Esophagus (tissue), 2 donors: ENCODE data around the gene NPSR1. TPM values are rescaled to one million over a fixed set of nuclear protein-coding genes. Genes with fewer than 3 reads are reported as not detected.
"Not testable (repeated sequence)": the region's sequence is repeated elsewhere in the genome, so short reads cannot be mapped to it uniquely, and the experiment has no call there.

ENCODE experiments used
- H3K27ac ChIP-seq, 2 donors: one replicate each; pipeline ENCODE4 v1.5.1; 2013; ENCODE audit warnings: low read depth in 2 of 2, mild to moderate bottlenecking in 2 of 2, inconsistent platforms in 1 of 2, low read length in 1 of 2, moderate library complexity in 1 of 2
- H3K27me3 ChIP-seq, 2 donors: one replicate each; pipeline ENCODE4 v1.6.1; 2013; ENCODE audit warnings: low read length in 2 of 2, control low read depth in 1 of 2, mild to moderate bottlenecking in 1 of 2; ENCODE audit not compliant: insufficient read depth in 2 of 2, control insufficient read depth in 1 of 2
- H3K36me3 ChIP-seq, 2 donors: one replicate each; pipeline ENCODE4 v1.6.1; 2013; ENCODE audit warnings: low read length in 1 of 2; ENCODE audit not compliant: control insufficient read depth in 2 of 2, insufficient read depth in 2 of 2
- H3K4me1 ChIP-seq, 2 donors: one replicate each; pipeline ENCODE4 v1.6.1; 2013; ENCODE audit warnings: low read length in 1 of 2; ENCODE audit not compliant: control insufficient read depth in 2 of 2, insufficient read depth in 2 of 2
- H3K4me3 ChIP-seq, 2 donors: one replicate each; pipeline ENCODE4 v1.5.1; 2013; ENCODE audit warnings: low read length in 2 of 2, mild to moderate bottlenecking in 2 of 2, low read depth in 1 of 2, moderate library complexity in 1 of 2
- H3K9me3 ChIP-seq, 2 donors: one replicate each; pipeline ENCODE4 v1.6.1; 2013; ENCODE audit warnings: mild to moderate bottlenecking in 2 of 2, low read depth in 1 of 2, low read length in 1 of 2, moderate library complexity in 1 of 2; ENCODE audit not compliant: control insufficient read depth in 2 of 2, insufficient read depth in 1 of 2
- WGBS, 2 donors: extraction: QIAGEN DNeasy Blood & Tissue Kit; methylation state at CpG; one replicate each; pipeline ENCODE4 v1.1.7; 2013; 5-methylcytosine and 5-hydroxymethylcytosine counted together
- polyA plus RNA-seq, 2 donors: library from polyadenylated mRNA; stranded (reverse); fragments of 200-250 nt; gene quantifications; one replicate each; pipeline ENCODE4 v1.2.3, GENCODE V29; 2013
- donor health status: healthy with polysubstance abuse.
- donor health status: Bipolar disorder and iron deficiency.

The NPSR1 gene
- polyA plus RNA-seq, 2 donors, result not detected

GRCh38 chr7:34762764-34763163, 104.7 kb downstream of the NPSR1 start:
- Histone ChIP-seq H3K9me3 (no peaks in the 10 kb centered on the region), H3K4me1 (no peaks in the 10 kb centered on the region)
- WGBS, 2 donors, result 53 to 63% methylated on average over 2 of the region's 2 CpGs

GRCh38 chr7:34772296-34772938, 114.4 kb downstream of the NPSR1 start:
- Histone ChIP-seq H3K9me3 (peaks cover 0 to 3% of the 10 kb centered on the region in 2 donors), H3K27ac (no peak overlapping the region), H3K27me3 (no peaks in the 10 kb centered on the region), H3K4me3 (no peak overlapping the region), H3K4me1 (no peaks in the 10 kb centered on the region), H3K36me3 (no peaks in the 10 kb centered on the region)

More at GRCh38 chr7:34762764-34763163, 104.7 kb downstream of the NPSR1 start:
- H3K36me3 ChIP-seq, result no peaks in the 10 kb centered on the region
- H3K27ac ChIP-seq, result no peak overlapping the region
- H3K27me3 ChIP-seq, result no peaks in the 10 kb centered on the region
- no peak overlapping the region for H3K4me3 ChIP-seq

DNA sequence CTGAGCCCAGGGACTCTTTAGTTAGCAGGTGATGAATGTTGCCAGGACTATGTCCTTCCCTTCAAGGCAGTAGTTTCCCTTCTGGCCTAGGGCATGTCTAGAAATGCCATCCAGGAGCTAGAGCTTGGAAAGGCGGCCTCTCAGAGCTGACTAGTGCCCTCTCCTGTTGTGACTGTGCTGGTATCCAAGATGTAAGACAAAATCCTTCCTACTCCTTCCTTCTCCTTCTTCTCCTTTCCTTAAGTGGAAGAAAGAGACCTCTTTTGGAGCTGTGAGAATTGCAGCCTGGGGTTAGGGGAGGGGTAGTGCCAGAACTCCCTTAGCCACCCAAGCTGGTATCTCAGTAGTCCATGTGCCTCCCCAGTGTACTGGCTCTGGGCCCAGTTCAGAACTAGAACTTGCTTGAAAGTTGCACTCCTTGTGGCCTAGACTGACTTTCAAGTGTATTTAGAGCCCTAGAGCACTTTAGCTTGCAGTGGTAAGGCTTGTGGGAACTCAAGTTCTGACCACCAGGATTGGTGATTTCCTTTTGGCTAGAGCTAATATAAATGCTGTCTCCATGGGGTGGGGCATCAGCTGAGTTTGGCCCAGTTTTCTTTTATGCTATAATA, 118.8 kb downstream of the NPSR1 start:
- Histone ChIP-seq H3K27me3 (no peaks in the 10 kb centered on the region), H3K4me1 (no peaks in the 10 kb centered on the region), H3K4me3 (no peak overlapping the region), H3K27ac (no peak overlapping the region), H3K36me3 (no peaks in the 10 kb centered on the region), H3K9me3 (peaks cover 0 to 3% of the 10 kb centered on the region in 2 donors)
- 68 to 80% methylated on average over 1 of the region's 1 CpG for WGBS, 2 donors

DNA sequence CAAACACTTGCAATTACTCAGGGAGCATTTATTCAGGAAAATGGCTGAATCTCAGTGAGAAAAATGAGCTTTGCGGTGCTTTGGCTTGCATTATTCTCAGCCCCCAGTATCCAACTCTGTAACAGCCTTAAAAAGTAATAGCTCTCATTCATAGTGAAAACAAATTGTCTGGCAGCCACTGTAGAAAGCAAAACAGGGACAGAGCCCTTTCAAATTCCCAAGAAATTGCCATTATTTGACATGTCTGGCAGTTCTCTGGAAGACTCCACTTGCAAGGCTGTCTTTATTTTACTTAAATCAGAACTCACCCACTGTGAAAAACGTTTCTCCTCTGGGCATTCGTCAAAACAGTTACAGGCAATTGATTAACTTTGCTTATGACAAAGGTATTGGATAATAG, 122.5 kb downstream of the NPSR1 start:
- H3K4me3 ChIP-seq, result no peak overlapping the region
- peaks cover 0 to 8% of the 10 kb centered on the region in 2 donors for H3K9me3 ChIP-seq
- 58 to 59% methylated on average over 3 of the region's 3 CpGs for WGBS, 2 donors
- H3K27ac ChIP-seq, result no peak overlapping the region
- H3K27me3 ChIP-seq, result no peaks in the 10 kb centered on the region
- H3K36me3 ChIP-seq, result no peaks in the 10 kb centered on the region
- no peaks in the 10 kb centered on the region for H3K4me1 ChIP-seq

DNA sequence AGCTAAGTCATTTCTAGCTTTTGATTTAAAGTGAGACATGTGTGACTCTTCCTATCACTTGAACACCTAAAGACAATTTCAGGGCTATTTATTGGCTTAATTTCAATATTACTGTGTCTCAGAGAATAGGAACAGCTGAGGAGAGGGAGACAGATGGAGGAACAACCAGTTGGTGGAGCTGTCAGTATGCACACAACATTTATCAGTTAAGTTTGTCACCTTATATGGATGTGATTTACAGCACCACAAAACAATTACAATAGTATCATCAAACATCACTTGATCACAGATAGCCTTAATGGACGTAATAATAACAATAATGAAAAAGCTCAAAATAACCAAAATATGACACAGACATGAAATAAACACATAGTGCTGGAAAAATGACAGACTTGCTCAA, 129.6 kb downstream of the NPSR1 start:
- Histone ChIP-seq H3K9me3 (no peaks in the 10 kb centered on the region), H3K27me3 (no peaks in the 10 kb centered on the region), H3K4me3 (no peak overlapping the region), H3K36me3 (no peaks in the 10 kb centered on the region), H3K4me1 (no peaks in the 10 kb centered on the region), H3K27ac (no peak overlapping the region)
- 51 to 57% methylated on average over 1 of the region's 1 CpG for WGBS, 2 donors

GRCh38 chr7:34806831-34807230, 148.8 kb downstream of the NPSR1 start:
- no peak overlapping the region for H3K4me3 ChIP-seq
- H3K36me3 ChIP-seq, result no peaks in the 10 kb centered on the region
- no peaks in the 10 kb centered on the region for H3K9me3 ChIP-seq
- WGBS, 2 donors, result 54 to 67% methylated on average over 2 of the region's 2 CpGs
- no peaks in the 10 kb centered on the region for H3K27me3 ChIP-seq
- no peaks in the 10 kb centered on the region for H3K4me1 ChIP-seq
- H3K27ac ChIP-seq, result no peak overlapping the region

DNA sequence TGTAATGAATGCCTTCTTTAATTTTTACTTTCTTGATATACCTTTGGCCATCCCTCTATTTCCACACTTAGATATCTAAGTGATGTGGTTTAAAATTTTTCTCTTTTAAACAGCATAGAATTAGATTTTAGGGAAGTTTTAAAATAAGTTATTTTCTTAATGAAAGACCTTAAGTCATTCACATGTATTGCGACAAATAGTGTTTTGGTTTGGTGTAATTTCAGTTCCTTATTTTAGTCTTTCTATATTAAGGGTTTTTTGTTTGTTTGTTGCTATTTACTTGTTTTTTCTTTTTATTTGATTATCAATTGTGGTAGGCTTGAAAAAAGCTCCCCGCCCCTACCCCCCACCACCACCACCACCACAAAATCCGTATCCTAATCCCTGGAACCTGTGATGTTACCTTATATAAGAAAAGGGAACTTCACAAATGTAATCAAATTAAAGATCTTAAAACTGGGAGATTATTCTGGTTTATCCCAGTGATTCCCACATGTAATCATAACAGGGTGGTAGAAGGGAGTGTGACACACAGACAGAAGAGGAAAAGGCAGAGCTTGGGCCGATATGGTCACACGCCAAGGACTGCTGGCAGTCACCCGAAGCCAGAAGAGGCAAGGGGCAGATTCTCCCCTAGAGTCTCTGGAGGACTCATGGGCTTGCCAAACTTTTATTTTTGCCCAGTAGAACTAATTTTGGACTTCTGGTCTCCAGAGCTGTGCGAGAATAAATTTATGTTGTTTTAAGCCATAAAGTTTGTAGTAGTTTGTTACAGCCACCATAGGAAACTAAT, 149.7 kb downstream of the NPSR1 start:
- no peaks in the 10 kb centered on the region for H3K4me1 ChIP-seq
- no peak overlapping the region for H3K4me3 ChIP-seq
- no peak overlapping the region for H3K27ac ChIP-seq
- no peaks in the 10 kb centered on the region for H3K27me3 ChIP-seq
- WGBS, 2 donors, result 81 to 82% methylated on average over 7 of the region's 7 CpGs
- H3K9me3 ChIP-seq, result no peaks in the 10 kb centered on the region
- no peaks in the 10 kb centered on the region for H3K36me3 ChIP-seq

DNA sequence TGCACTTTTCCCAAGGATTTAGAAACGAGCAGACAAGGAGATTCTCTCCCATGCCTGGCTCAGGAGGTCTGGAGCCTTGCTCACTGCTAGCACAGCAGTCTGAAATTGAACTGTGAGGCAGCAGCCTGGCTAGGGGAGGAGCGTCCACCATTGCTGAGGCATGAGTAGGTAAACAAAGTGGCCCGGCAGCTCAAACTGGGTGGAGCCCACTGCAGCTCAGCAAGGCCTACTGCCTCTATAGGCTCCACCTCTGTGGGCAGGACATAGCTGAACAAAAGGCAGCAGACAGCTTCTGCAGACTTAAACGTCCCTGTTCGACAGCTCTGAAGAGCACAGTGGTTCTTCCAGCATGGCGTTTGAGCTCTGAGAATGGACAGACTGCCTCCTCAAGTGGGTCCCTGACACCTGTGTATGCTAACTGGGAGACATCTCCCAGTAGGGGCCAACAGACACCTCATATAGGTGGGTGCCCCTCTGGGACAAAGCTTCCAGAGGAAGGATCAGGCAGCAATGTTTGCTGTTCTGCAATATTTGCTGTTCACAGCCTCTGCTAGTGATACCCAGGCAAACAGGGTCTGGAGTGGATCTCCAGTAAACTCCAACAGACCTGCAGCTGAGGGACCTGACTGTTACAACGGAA, 156.3 kb downstream of the NPSR1 start:
- not testable (repeated sequence) for H3K27ac ChIP-seq, H3K4me1 ChIP-seq, H3K9me3 ChIP-seq, H3K4me3 ChIP-seq, H3K36me3 ChIP-seq, H3K27me3 ChIP-seq
- WGBS, 2 donors, result 53 to 54% methylated on average over 7 of the region's 7 CpGs

DNA sequence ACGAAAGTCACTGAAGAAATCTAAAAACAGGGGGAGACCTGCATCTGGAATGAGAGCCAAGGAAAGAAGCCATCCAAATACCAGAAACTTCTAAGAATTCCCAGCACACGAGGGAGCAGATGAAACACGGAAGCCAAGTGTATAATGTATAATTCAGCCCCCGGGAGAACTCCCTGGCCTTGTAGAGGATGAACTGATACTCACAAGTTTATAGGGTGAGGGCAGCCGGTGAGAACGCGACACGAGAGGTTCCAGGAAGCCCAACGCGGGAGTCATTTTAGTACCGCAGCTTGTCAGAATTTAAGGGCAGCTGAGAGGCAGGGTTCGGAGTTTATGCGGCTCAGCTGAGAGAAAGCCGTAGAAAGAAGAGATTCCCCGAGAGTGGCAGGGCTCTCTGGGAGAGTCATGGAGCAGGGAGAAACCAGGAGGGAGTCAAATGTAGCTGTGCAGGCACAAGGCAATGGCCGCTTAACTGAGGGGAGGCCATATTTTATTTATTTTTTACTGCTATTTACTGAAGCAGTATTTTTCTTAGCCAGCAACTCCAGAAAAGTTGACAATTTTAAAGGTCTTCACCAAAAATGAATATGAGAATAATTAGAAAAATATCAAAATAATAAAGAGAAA, 164.0 kb downstream of the NPSR1 start:
- Histone ChIP-seq H3K9me3 (no peaks in the 10 kb centered on the region), H3K36me3 (no peaks in the 10 kb centered on the region), H3K4me3 (no peak overlapping the region), H3K27me3 (no peaks in the 10 kb centered on the region), H3K4me1 (no peaks in the 10 kb centered on the region), H3K27ac (no peak overlapping the region)
- 81 to 84% methylated on average over 16 of the region's 16 CpGs for WGBS, 2 donors
